KOPT-K1 (cell line): ENCODE data around the gene HMGN1.

Experiments
- H3K27ac ChIP-seq: fragments of 200-600 bp; sonication (generic); 2 replicates; pipeline ENCODE4 v1.5.1; 2016; ENCODE audit warnings: antibody characterized with exemption, mild to moderate bottlenecking, low read depth, low read length; ENCODE audit not compliant: poor library complexity, severe bottlenecking
- H3K36me3 ChIP-seq: fragments of 200-600 bp; sonication (generic); 2 replicates; pipeline ENCODE4 v1.5.1; 2017; ENCODE audit warnings: antibody characterized with exemption, mild to moderate bottlenecking, low read length, moderate library complexity; ENCODE audit not compliant: insufficient read depth
- H3K9me3 ChIP-seq: fragments of 200-600 bp; sonication (generic); 2 replicates; pipeline ENCODE4 v1.5.1; 2017; ENCODE audit warnings: antibody characterized with exemption, low read length, mild to moderate bottlenecking; ENCODE audit not compliant: insufficient read depth, poor library complexity, severe bottlenecking

The HMGN1 gene

GRCh38 chr21:39312112-39313041 lies 36.5 kb downstream of the HMGN1 start:
- Histone ChIP-seq H3K27ac (peak overlapping the region; percentile 96), H3K36me3 (peaks cover 42% of the 10 kb centered on the region), H3K9me3 (no peaks in the 10 kb centered on the region)

- Histone ChIP-seq H3K9me3 (no peaks in the 10 kb centered on the region), H3K36me3 (peaks cover 43% of the 10 kb centered on the region), H3K27ac (no peak overlapping the region)
These were observed 37.7 kb downstream of the HMGN1 start for GRCh38 chr21:39311164-39311563.

- H3K9me3 ChIP-seq, result no peaks in the 10 kb centered on the region
- H3K36me3 ChIP-seq, result peaks cover 64% of the 10 kb centered on the region
- H3K27ac ChIP-seq, result no peak overlapping the region
These were observed 41.4 kb downstream of the HMGN1 start for GRCh38 chr21:39307466-39307865.

GRCh38 chr21:39300587-39300986 lies 48.3 kb downstream of the HMGN1 start:
- H3K36me3 ChIP-seq, result peaks cover 84% of the 10 kb centered on the region
- peaks cover 10% of the 10 kb centered on the region for H3K9me3 ChIP-seq
- no peak overlapping the region for H3K27ac ChIP-seq

GRCh38 chr21:39296891-39297290 lies 52.0 kb downstream of the HMGN1 start:
- Histone ChIP-seq H3K9me3 (peaks cover 10% of the 10 kb centered on the region), H3K36me3 (peaks cover 94% of the 10 kb centered on the region), H3K27ac (no peak overlapping the region)
